ENCODE measurements around the gene BACH1.

BACH1 gene

GRCh38 chr21:29386803-29387202 lies 88.1 kb downstream of the BACH1 start:
- no peak overlapping the region for H3K27ac ChIP-seq
- TF ChIP-seq, protein P1, sequence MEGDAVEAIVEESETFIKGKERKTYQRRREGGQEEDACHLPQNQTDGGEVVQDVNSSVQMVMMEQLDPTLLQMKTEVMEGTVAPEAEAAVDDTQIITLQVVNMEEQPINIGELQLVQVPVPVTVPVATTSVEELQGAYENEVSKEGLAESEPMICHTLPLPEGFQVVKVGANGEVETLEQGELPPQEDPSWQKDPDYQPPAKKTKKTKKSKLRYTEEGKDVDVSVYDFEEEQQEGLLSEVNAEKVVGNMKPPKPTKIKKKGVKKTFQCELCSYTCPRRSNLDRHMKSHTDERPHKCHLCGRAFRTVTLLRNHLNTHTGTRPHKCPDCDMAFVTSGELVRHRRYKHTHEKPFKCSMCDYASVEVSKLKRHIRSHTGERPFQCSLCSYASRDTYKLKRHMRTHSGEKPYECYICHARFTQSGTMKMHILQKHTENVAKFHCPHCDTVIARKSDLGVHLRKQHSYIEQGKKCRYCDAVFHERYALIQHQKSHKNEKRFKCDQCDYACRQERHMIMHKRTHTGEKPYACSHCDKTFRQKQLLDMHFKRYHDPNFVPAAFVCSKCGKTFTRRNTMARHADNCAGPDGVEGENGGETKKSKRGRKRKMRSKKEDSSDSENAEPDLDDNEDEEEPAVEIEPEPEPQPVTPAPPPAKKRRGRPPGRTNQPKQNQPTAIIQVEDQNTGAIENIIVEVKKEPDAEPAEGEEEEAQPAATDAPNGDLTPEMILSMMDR (conservative IDR thresholded peaks at IDR 0.05), result no peak

GRCh38 chr21:29387598-29387997 lies 88.9 kb downstream of the BACH1 start:
- H3K27ac ChIP-seq, result no peak overlapping the region
- TF ChIP-seq, protein P1 (conservative IDR thresholded peaks at IDR 0.05), result no peak

GRCh38 chr21:29389136-29389535 lies 90.4 kb downstream of the BACH1 start:
- no peak overlapping the region for H3K27ac ChIP-seq
- TF ChIP-seq, protein P1 (conservative IDR thresholded peaks at IDR 0.05), result no peak

- no peak overlapping the region for H3K27ac ChIP-seq
- TF ChIP-seq, protein P1 (conservative IDR thresholded peaks at IDR 0.05), result no peak
Observed at GRCh38 chr21:29390778-29391177, 92.1 kb downstream of the BACH1 start.

- no peak overlapping the region for H3K27ac ChIP-seq
Observed at GRCh38 chr21:29394051-29394450, 95.3 kb downstream of the BACH1 start.

More at GRCh38 chr21:29394051-29394450, 95.3 kb downstream of the BACH1 start:
- TF ChIP-seq, protein P1 (conservative IDR thresholded peaks at IDR 0.05), result no peak

Measured in VCaP (cell line).